Immature natural killer cell (primary cell): Measurements from ENCODE around the gene EXOC1. TPM values are rescaled to one million over a fixed set of nuclear protein-coding genes. Genes with fewer than 3 reads are reported as not detected.

ENCODE experiments used
- DNase-seq, 3 donors: peaks; one replicate each; pipeline ENCODE4 v3.0.0; 2022; ENCODE audit warnings: mixed read lengths in 1 of 3
- H3K27ac Mint-ChIP-seq, 6 donors: one replicate each; pipeline ENCODE4 v1.8.0; 2020; ENCODE audit warnings: mixed read lengths in 6 of 6, mild to moderate bottlenecking in 5 of 6, inconsistent platforms in 4 of 6, moderate library complexity in 3 of 6
- H3K27me3 Mint-ChIP-seq, 3 donors: one replicate each; pipeline ENCODE4 v1.8.0; 2020 to 2021; ENCODE audit warnings: low read depth in 3 of 3, mild to moderate bottlenecking in 3 of 3, mixed read lengths in 3 of 3, moderate library complexity in 3 of 3, inconsistent platforms in 1 of 3
- H3K36me3 Mint-ChIP-seq, 3 donors: one replicate each; pipeline ENCODE4 v1.8.0; 2020; ENCODE audit warnings: mixed read lengths in 3 of 3, inconsistent platforms in 2 of 3, mild to moderate bottlenecking in 2 of 3
- H3K4me1 Mint-ChIP-seq, 2 donors: one replicate each; pipeline ENCODE4 v1.8.0; 2020; ENCODE audit warnings: inconsistent platforms in 2 of 2, mild to moderate bottlenecking in 2 of 2, mixed read lengths in 2 of 2, moderate library complexity in 1 of 2
- H3K4me3 Mint-ChIP-seq, 5 donors: one replicate each; pipeline ENCODE4 v1.8.0; 2020; ENCODE audit warnings: mild to moderate bottlenecking in 5 of 5, mixed read lengths in 5 of 5, inconsistent platforms in 3 of 5, moderate library complexity in 3 of 5
- H3K9me3 Mint-ChIP-seq, 6 donors: one replicate each; pipeline ENCODE4 v1.8.0; 2020; ENCODE audit warnings: mild to moderate bottlenecking in 6 of 6, mixed read lengths in 6 of 6, inconsistent platforms in 4 of 6, moderate library complexity in 3 of 6
- polyA plus RNA-seq, 3 donors: library from polyadenylated mRNA; unstranded; fragments of 300-500 nt; fragmentation: Illumina TruSeq; gene quantifications; one replicate each; pipeline ENCODE4 v1.2.3, GENCODE V29; 2021

The EXOC1 gene
- polyA plus RNA-seq, 3 donors from 2014 or later, result 7.5 to 15.6 (median 9.9) TPM

GRCh38 chr4:55902677-55903076, 49.2 kb downstream of the EXOC1 start:
- no peak for DNase-seq
- Mint-ChIP-seq H3K36me3 (peaks cover 8 to 30% (median 25%) of the 10 kb centered on the region in 3 donors), H3K27ac (peak overlapping the region in 1 of 6 donors; percentile 17), H3K4me3 (no peak overlapping the region), H3K4me1 (peaks cover 6 to 10% of the 10 kb centered on the region in 2 donors), H3K27me3 (no peaks in the 10 kb centered on the region), H3K9me3 (no peaks in the 10 kb centered on the region)

- peaks cover 7 to 13% of the 10 kb centered on the region in 2 donors for H3K4me1 Mint-ChIP-seq
- no peak for DNase-seq
- no peaks in the 10 kb centered on the region for H3K9me3 Mint-ChIP-seq
- no peak overlapping the region for H3K4me3 Mint-ChIP-seq
- no peaks in the 10 kb centered on the region for H3K27me3 Mint-ChIP-seq
- peaks cover 8 to 30% (median 25%) of the 10 kb centered on the region in 3 donors for H3K36me3 Mint-ChIP-seq
- H3K27ac Mint-ChIP-seq, result peak overlapping the region in 1 of 6 donors; percentile 10
Measured at GRCh38 chr4:55903577-55903976, 50.1 kb downstream of the EXOC1 start.

- Mint-ChIP-seq H3K4me3 (no peak overlapping the region), H3K27ac (peak overlapping the region in 1 of 6 donors; percentile 53), H3K4me1 (peaks cover 7 to 13% of the 10 kb centered on the region in 2 donors), H3K27me3 (no peaks in the 10 kb centered on the region), H3K9me3 (no peaks in the 10 kb centered on the region), H3K36me3 (peaks cover 8 to 30% (median 30%) of the 10 kb centered on the region in 3 donors)
- DNase-seq, result no peak
Measured at GRCh38 chr4:55904576-55904975, 51.1 kb downstream of the EXOC1 start.

- Mint-ChIP-seq H3K9me3 (no peaks in the 10 kb centered on the region), H3K27ac (no peak overlapping the region), H3K27me3 (no peaks in the 10 kb centered on the region), H3K4me3 (no peak overlapping the region), H3K36me3 (peaks cover 4 to 26% (median 22%) of the 10 kb centered on the region in 3 donors), H3K4me1 (peaks cover 7 to 13% of the 10 kb centered on the region in 2 donors)
- DNase-seq, result no peak
Measured at GRCh38 chr4:55906323-55906722, 52.9 kb downstream of the EXOC1 start.

- H3K4me3 Mint-ChIP-seq, result peak overlapping the region in 1 of 5 donors; percentile 36
- peaks cover 4 to 26% (median 22%) of the 10 kb centered on the region in 3 donors for H3K36me3 Mint-ChIP-seq
- H3K9me3 Mint-ChIP-seq, result no peaks in the 10 kb centered on the region
- peak overlapping the region in 4 of 6 donors; percentile 48 to 69 (median 64) for H3K27ac Mint-ChIP-seq
- H3K27me3 Mint-ChIP-seq, result no peaks in the 10 kb centered on the region
- no peak for DNase-seq
- H3K4me1 Mint-ChIP-seq, result peaks cover 7 to 13% of the 10 kb centered on the region in 2 donors
Measured at GRCh38 chr4:55906989-55907388, 53.5 kb downstream of the EXOC1 start.

- DNase-seq, result no peak
- peaks cover 4 to 22% (median 20%) of the 10 kb centered on the region in 3 donors for H3K36me3 Mint-ChIP-seq
- H3K9me3 Mint-ChIP-seq, result no peaks in the 10 kb centered on the region
- peaks cover 7 to 13% of the 10 kb centered on the region in 2 donors for H3K4me1 Mint-ChIP-seq
- H3K27me3 Mint-ChIP-seq, result no peaks in the 10 kb centered on the region
- peak overlapping the region in 4 of 5 donors; percentile 19 to 66 (median 42) for H3K4me3 Mint-ChIP-seq
- peak overlapping the region; percentile 44 to 69 (median 60) for H3K27ac Mint-ChIP-seq
Measured at GRCh38 chr4:55907469-55907868, 54.0 kb downstream of the EXOC1 start.

GRCh38 chr4:55910140-55910539, 56.7 kb downstream of the EXOC1 start:
- Mint-ChIP-seq H3K4me3 (no peak overlapping the region), H3K27me3 (no peaks in the 10 kb centered on the region), H3K9me3 (no peaks in the 10 kb centered on the region), H3K36me3 (peaks cover 0 to 16% (median 5%) of the 10 kb centered on the region in 3 donors), H3K4me1 (peaks cover 7 to 13% of the 10 kb centered on the region in 2 donors), H3K27ac (no peak overlapping the region)
- no peak for DNase-seq

GRCh38 chr4:55912249-55912648, 58.8 kb downstream of the EXOC1 start:
- H3K4me1 Mint-ChIP-seq, result peaks cover 5 to 7% of the 10 kb centered on the region in 2 donors
- no peak overlapping the region for H3K4me3 Mint-ChIP-seq
- H3K9me3 Mint-ChIP-seq, result no peaks in the 10 kb centered on the region
- no peak overlapping the region for H3K27ac Mint-ChIP-seq
- H3K27me3 Mint-ChIP-seq, result no peaks in the 10 kb centered on the region
- H3K36me3 Mint-ChIP-seq, result peaks cover 0 to 5% (median 0%) of the 10 kb centered on the region in 3 donors
- DNase-seq, result no peak

- peaks cover 0 to 7% (median 0%) of the 10 kb centered on the region in 3 donors for H3K36me3 Mint-ChIP-seq
- no peak overlapping the region for H3K4me3 Mint-ChIP-seq
- H3K27ac Mint-ChIP-seq, result no peak overlapping the region
- no peaks in the 10 kb centered on the region for H3K4me1 Mint-ChIP-seq
- H3K9me3 Mint-ChIP-seq, result no peaks in the 10 kb centered on the region
- H3K27me3 Mint-ChIP-seq, result peaks cover 0 to 5% (median 4%) of the 10 kb centered on the region in 3 donors
- no peak for DNase-seq
Measured at GRCh38 chr4:55920571-55920970, 67.1 kb downstream of the EXOC1 start.

GRCh38 chr4:55921093-55921492, 67.6 kb downstream of the EXOC1 start:
- Mint-ChIP-seq H3K9me3 (no peaks in the 10 kb centered on the region), H3K4me3 (no peak overlapping the region), H3K27ac (no peak overlapping the region), H3K27me3 (peaks cover 2 to 5% (median 4%) of the 10 kb centered on the region in 3 donors), H3K4me1 (no peaks in the 10 kb centered on the region), H3K36me3 (peaks cover 0 to 7% (median 0%) of the 10 kb centered on the region in 3 donors)
- DNase-seq, result no peak

GRCh38 chr4:55925241-55925640, 71.8 kb downstream of the EXOC1 start:
- Mint-ChIP-seq H3K9me3 (no peaks in the 10 kb centered on the region), H3K4me3 (no peak overlapping the region), H3K27ac (no peak overlapping the region), H3K27me3 (peaks cover 0 to 5% (median 2%) of the 10 kb centered on the region in 3 donors), H3K36me3 (no peaks in the 10 kb centered on the region), H3K4me1 (no peaks in the 10 kb centered on the region)
- no peak for DNase-seq

GRCh38 chr4:55926610-55927009, 73.2 kb downstream of the EXOC1 start:
- H3K4me3 Mint-ChIP-seq, result no peak overlapping the region
- H3K27ac Mint-ChIP-seq, result no peak overlapping the region
- no peaks in the 10 kb centered on the region for H3K9me3 Mint-ChIP-seq
- peaks cover 0 to 4% (median 2%) of the 10 kb centered on the region in 3 donors for H3K27me3 Mint-ChIP-seq
- no peaks in the 10 kb centered on the region for H3K4me1 Mint-ChIP-seq
- no peaks in the 10 kb centered on the region for H3K36me3 Mint-ChIP-seq
- DNase-seq, result no peak

GRCh38 chr4:55927803-55928437, 74.5 kb downstream of the EXOC1 start:
- Mint-ChIP-seq H3K9me3 (no peaks in the 10 kb centered on the region), H3K36me3 (no peaks in the 10 kb centered on the region), H3K4me3 (no peak overlapping the region), H3K27me3 (peaks cover under 1 to 4% (median 2%) of the 10 kb centered on the region in 3 donors), H3K27ac (no peak overlapping the region), H3K4me1 (no peaks in the 10 kb centered on the region)
- DNase-seq, result no peak

- no peak for DNase-seq
- Mint-ChIP-seq H3K27ac (no peak overlapping the region), H3K9me3 (no peaks in the 10 kb centered on the region), H3K36me3 (no peaks in the 10 kb centered on the region), H3K4me3 (no peak overlapping the region), H3K4me1 (no peaks in the 10 kb centered on the region), H3K27me3 (peaks cover 0 to 4% (median 1%) of the 10 kb centered on the region in 3 donors)
Measured at GRCh38 chr4:55928846-55929245, 75.4 kb downstream of the EXOC1 start.

GRCh38 chr4:55931043-55931442, 77.6 kb downstream of the EXOC1 start:
- H3K9me3 Mint-ChIP-seq, result peaks cover 0 to 4% (median 0%) of the 10 kb centered on the region in 6 donors
- H3K4me3 Mint-ChIP-seq, result no peak overlapping the region
- no peaks in the 10 kb centered on the region for H3K36me3 Mint-ChIP-seq
- H3K27ac Mint-ChIP-seq, result no peak overlapping the region
- DNase-seq, result no peak
- H3K27me3 Mint-ChIP-seq, result peaks cover 0 to 2% (median 1%) of the 10 kb centered on the region in 3 donors
- no peaks in the 10 kb centered on the region for H3K4me1 Mint-ChIP-seq
